T-helper 1 cell (primary cell): ENCODE data around the gene PNPO.

Source experiments
- DNase-seq, 5 donors: peaks; one replicate each; pipeline ENCODE4 v3.0.0-alpha.2; 2012 to 2020

PNPO gene

DNA sequence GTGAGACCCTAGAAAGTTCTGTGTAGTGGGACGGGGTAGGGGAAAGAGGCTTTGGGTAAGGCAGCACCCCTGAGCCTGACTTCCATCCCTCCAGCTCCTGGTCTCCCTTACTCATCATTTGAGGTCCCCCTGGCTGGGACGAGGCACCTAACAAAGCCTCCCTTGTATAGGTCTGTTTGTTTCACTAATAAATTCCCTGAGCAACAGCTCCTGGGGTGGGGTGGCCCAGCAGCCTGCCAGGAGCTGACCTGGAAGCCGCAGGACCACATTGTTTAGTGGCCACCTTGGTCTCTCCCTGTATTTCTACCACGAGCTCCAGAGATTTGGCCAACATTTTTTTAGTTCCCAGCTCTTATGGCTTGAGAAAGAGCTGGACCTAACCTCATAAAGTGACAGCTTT, 9.1 kb downstream of the PNPO start:
- no peak for DNase-seq

DNA sequence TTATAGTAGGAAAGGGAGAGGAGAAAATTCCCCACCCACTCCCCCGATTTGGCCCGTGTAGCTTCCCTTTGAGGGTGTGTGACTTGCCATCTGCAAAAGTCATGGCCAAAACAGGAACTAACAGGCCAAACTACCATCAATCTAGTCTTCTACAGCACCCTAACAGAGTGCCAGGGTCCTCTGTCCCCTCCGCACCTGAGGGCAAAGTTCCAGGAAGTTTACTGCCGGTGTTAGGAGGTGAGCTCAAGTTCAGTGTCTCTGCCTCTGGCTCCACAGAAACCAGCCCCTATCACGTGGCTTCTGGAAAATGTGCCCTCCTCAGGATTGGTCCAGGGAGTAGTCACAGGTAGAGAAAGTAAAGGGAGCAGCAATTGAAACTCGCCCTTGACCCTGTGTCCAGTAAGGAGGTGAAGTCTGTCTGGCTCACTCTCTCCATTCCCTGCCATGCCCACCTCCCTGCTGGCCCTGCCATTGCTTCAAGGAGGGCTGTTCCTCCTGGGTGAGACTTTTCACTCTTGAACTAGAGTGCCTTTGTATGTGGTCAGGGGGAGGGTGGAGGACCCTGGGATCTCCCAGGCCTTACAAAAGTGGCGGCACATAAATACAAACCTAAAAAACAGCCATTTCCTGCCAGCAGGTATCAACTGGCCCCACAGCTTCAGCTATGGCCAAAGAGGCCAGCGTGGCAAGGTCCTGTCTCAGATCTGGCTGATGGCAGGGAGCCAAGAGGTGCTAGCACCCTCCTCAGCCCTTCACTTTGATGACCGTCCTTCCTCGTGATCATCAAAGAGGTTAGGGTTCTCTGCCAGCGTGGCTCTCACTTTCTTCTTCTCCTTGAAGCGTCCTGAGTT, 11.0 kb downstream of the PNPO start:
- no peak for DNase-seq

DNA sequence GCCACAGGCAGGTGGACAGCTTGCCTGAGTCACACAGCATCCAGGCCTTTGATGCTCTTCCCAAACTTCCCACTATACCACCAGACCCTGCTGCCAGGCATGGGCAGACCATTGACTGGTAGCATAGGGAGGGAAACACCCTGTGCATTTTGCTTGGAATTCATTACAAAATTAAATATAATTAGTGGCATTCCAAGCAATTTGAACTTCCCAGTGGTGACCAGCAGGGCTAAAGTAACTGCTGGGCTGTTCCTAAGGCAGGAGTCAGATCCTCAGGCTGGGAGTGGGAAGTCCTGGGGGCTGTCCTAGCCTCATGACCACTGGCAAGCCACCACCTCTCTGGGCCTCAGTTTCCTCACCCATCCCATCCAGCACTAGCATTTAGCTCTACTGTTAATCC, 12.5 kb downstream of the PNPO start:
- DNase-seq = no peak

- no peak for DNase-seq
Observed at GRCh38 chr17:47955497-47956461, 14.4 kb downstream of the PNPO start.

GRCh38 chr17:47956791-47957590, 15.6 kb downstream of the PNPO start:
- no peak for DNase-seq

- no peak for DNase-seq
Observed at GRCh38 chr17:47957591-47958490, 16.5 kb downstream of the PNPO start, which contains the start of gene PRR15L. PRR15L (minus strand) TSS chr17:47957883; CDS start chr17:47953234, 4,649 bp downstream.

DNA sequence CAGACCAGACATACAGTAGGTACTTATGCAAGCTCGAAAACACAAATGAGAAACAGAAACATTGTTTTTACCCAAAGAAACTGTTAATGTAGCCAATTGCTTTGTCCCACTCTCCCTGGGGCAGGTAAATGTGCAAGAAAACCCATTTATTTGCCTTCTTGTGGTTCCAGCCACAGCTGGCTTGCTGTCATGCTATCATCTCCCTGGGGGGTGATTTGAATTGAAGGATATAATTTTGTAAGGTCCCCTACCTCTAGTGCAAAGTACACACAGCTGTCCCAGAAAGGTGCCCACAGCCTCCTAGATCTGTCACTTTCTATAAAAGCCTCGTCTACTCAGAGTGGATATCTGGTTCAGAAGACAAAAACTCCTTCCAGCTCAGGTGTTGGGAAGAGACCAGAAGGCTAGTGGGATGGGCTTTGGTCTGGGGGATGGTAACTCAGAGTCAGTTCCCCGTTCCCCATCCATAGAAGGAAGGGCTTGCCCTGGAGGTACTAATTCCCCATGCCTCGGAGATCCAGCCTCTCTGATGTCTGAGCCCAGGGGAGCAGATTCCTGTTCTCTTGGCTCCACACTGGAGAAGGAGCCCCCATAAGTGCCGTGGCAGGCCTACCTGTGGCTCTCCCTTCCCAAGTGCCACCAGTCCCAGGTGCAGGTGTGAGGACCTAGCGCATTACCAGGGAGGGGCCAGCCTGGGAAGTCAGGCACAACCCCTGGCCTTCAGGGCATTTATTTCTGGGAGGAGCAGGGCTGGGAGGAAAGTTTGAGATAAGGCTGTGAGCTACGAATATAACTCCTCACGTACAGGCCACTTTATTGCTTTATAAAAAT, 18.7 kb downstream of the PNPO start:
- DNase-seq = no peak

DNA sequence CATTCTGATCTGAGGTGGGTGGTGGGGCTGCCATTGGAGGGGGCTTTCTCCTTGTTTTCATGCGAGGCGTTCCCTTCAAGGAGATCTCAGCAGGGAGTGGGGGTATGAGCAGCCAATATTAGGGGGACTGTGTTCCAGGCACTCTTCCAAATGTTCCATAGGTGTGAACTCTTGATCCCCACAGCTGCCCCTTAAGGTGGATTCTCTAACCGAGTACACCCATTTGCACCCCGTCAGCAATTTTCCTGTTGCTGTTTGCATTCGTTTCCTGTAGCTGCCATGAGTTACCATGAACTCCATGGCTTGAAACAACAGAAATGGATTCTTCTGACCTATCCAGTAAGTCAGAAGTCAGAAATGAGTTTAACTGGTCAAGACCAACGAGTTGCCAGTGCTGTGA, 20.0 kb downstream of the PNPO start:
- no peak for DNase-seq

- DNase-seq = no peak
Observed at GRCh38 chr17:47962901-47963300, 21.5 kb downstream of the PNPO start.

- no peak for DNase-seq
Observed at GRCh38 chr17:47964856-47965255, 23.5 kb downstream of the PNPO start.

DNA sequence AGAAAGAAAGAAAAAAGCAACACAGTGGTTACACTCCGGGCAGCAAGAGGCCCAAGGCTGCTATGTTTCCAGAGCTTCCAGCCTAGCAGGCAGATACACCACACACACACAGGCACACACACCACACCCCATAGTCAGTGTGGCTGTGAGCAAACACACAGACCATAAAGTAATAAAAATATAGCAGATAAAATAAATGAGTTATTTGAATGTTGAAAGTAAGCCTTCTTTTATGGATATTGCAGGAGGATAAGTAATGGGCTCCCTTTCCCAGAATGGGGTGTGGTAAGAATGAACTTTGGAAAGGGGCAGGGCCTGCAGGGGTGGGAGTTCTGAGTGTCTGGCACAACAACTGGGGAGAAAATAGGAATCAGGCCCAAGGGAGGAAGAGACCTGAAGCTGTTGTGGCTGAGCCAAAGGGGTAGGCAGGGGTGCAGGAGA, 24.7 kb downstream of the PNPO start:
- no peak for DNase-seq

- no peak for DNase-seq
Observed at GRCh38 chr17:47967607-47968252, 26.4 kb downstream of the PNPO start.

DNA sequence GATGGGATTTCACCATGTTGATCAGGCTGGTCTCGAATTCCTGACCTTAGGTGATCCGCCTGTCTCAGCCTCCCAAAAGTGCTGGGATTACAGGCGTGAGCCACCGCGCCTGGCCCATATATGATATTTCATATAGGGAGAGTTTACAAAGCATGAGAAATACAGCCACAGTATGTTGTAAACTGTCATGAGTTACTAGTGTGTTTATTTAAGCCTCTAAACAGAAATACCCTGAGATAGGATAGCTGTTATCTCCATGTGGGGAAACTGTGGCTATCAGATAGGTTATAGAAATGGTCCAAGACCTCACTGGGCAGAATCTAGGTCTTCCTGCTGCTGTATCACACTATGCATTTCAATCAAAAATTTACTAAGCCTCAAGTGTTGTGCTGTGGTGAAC, 27.5 kb downstream of the PNPO start:
- no peak for DNase-seq

DNA sequence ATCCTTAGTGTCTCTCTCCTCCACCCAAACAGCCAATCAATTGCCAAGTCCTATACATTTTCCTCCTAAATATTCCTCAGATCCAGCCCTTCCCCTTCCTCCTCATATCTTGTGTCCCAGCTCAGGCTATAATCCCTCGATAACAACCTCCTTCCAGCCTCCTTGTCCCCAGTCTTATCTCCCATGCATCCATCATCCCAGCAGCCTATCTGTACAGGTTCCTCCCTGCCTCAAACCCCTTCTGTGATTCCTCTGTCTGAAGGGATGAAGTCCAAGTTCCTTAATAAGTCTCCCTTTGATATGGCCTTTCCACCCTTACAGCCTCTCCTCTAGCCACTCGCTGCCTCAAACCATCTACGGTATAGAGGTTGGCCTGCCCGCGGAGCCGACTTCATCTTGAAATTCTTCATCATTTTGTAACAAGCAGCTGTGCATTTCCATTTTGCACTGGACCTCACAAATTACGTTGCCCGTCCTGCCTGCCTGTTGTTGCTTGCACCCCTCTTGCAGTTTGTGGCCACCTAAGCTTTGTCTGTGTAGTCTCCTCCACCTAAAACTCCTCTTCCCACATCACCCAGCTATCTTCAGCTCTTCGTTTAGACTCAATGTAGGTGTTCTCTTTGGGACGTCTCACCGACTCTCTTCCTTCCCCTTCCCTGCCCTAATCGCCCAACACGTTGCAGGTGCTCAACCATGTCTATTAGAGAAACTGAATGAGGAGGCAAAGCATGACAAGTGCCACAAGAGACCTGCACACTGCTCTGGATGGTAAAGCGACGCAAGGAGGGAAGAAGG, 28.8 kb downstream of the PNPO start:
- DNase-seq = no peak

GRCh38 chr17:47970725-47971499, 29.5 kb downstream of the PNPO start, which contains the start of gene CDK5RAP3:
CDK5RAP3 (plus strand) TSS chr17:47971113; CDS start chr17:47971147, 34 bp downstream.
- peak; percentile 96 to 100 (median 97) for DNase-seq

GRCh38 chr17:47973541-47973940, 32.2 kb downstream of the PNPO start:
- no peak for DNase-seq

GRCh38 chr17:47975189-47975822, 33.9 kb downstream of the PNPO start:
- no peak for DNase-seq

GRCh38 chr17:47975823-47976205, 34.4 kb downstream of the PNPO start:
- DNase-seq = no peak
